Liver (tissue), 9 donors: ENCODE data around the gene AAK1. TPM values are rescaled to one million over a fixed set of nuclear protein-coding genes. Genes with fewer than 3 reads are reported as not detected.

ENCODE experiments used
- DNase-seq: peaks from one replicate; pipeline ENCODE4 v3.0.0-alpha.2; 2017; ENCODE audit warnings: low spot score
- H3K27ac ChIP-seq, 2 donors: one replicate each; pipeline ENCODE4 v1.7.0; 2013; ENCODE audit warnings: inconsistent platforms in 2 of 2, low read length in 2 of 2, control low read depth in 1 of 2, low read depth in 1 of 2, mild to moderate bottlenecking in 1 of 2
- H3K27me3 ChIP-seq, 4 donors: one replicate each; pipeline versions ENCODE4 v1.6.1 to v1.7.0; 2013; ENCODE audit warnings: low read length in 3 of 4, inconsistent platforms in 1 of 4, mild to moderate bottlenecking in 1 of 4, moderate library complexity in 1 of 4; ENCODE audit not compliant: control insufficient read depth in 4 of 4, insufficient read depth in 4 of 4
- H3K36me3 ChIP-seq, 4 donors: one replicate each; pipeline versions ENCODE4 v1.6.1 to v1.7.0; 2013; ENCODE audit warnings: low read length in 3 of 4, mild to moderate bottlenecking in 3 of 4, low read depth in 1 of 4, moderate library complexity in 1 of 4; ENCODE audit not compliant: control insufficient read depth in 4 of 4, insufficient read depth in 3 of 4
- H3K4me1 ChIP-seq, 4 donors: one replicate each; pipeline versions ENCODE4 v1.6.1 to v1.7.0; 2013; ENCODE audit warnings: low read length in 3 of 4, mild to moderate bottlenecking in 3 of 4, moderate library complexity in 1 of 4; ENCODE audit not compliant: control insufficient read depth in 4 of 4, insufficient read depth in 4 of 4
- H3K4me3 ChIP-seq, 3 donors: one replicate each; pipeline versions ENCODE4 v1.6.1 to v1.7.0; 2013; ENCODE audit warnings: low read length in 3 of 3, control low read depth in 1 of 3, low read depth in 1 of 3, mild to moderate bottlenecking in 1 of 3
- H3K9ac ChIP-seq, 2 donors: one replicate each; pipeline ENCODE4 v1.7.0; 2013; ENCODE audit warnings: low read length in 2 of 2, mild to moderate bottlenecking in 2 of 2, moderate library complexity in 2 of 2, control low read depth in 1 of 2, low read depth in 1 of 2
- H3K9me3 ChIP-seq, 4 donors: one replicate each; pipeline versions ENCODE4 v1.6.1 to v1.7.0; 2013; ENCODE audit warnings: low read length in 3 of 4; ENCODE audit not compliant: control insufficient read depth in 4 of 4
- ATF3 ChIP-seq: IDR thresholded peaks from 2 replicates; pipeline ENCODE4 v1.6.1; 2016; ENCODE audit warnings: antibody characterized with exemption
- CTCF ChIP-seq: fragments of 150-350 bp; IDR thresholded peaks from 2 replicates; pipeline ENCODE4 v1.5.1; 2017; ENCODE audit warnings: improper control_type of control experiment, low read depth, low read length; ENCODE audit not compliant: missing input control
- EGR1 ChIP-seq, 2 donors: IDR thresholded peaks; 2 replicates each; pipeline ENCODE4 v1.6.1; 2016 to 2018; ENCODE audit warnings: antibody characterized with exemption in 2 of 2, low read depth in 2 of 2
- FOXA1 ChIP-seq: IDR thresholded peaks from 2 replicates; pipeline ENCODE4 v1.6.1; 2016; ENCODE audit warnings: antibody characterized with exemption
- FOXA2 ChIP-seq: IDR thresholded peaks from 2 replicates; pipeline ENCODE4 v1.6.1; 2016; ENCODE audit warnings: antibody characterized with exemption
- GABPA ChIP-seq, 2 donors: IDR thresholded peaks in 1 of 2; conservative IDR thresholded peaks in 1 of 2; 2 replicates each; pipeline ENCODE4 v1.6.1; 2016; ENCODE audit warnings: antibody characterized with exemption in 2 of 2, mild to moderate bottlenecking in 1 of 2, moderate library complexity in 1 of 2
- HNF4A ChIP-seq, 2 donors: conservative IDR thresholded peaks; 2 replicates each; pipeline ENCODE4 v1.6.1; 2016; ENCODE audit warnings: antibody characterized with exemption in 2 of 2, mild to moderate bottlenecking in 2 of 2
- HNF4G ChIP-seq: IDR thresholded peaks from 2 replicates; pipeline ENCODE4 v1.6.1; 2016; ENCODE audit warnings: antibody characterized with exemption
- JUND ChIP-seq, 2 donors: IDR thresholded peaks; 2 replicates each; pipeline ENCODE4 v1.6.1; 2016; ENCODE audit warnings: antibody characterized with exemption in 2 of 2
- MAX ChIP-seq: IDR thresholded peaks from 2 replicates; pipeline ENCODE4 v1.6.1; 2016; ENCODE audit warnings: antibody characterized with exemption
- NR2F2 ChIP-seq: IDR thresholded peaks from 2 replicates; pipeline ENCODE4 v1.6.1; 2016; ENCODE audit warnings: antibody characterized with exemption
- RAD21 ChIP-seq, 2 donors: IDR thresholded peaks; 2 replicates each; pipeline ENCODE4 v1.6.1; 2016; ENCODE audit warnings: antibody characterized with exemption in 2 of 2, mild to moderate bottlenecking in 2 of 2
- REST ChIP-seq: IDR thresholded peaks from 2 replicates; pipeline ENCODE4 v1.6.1; 2016; ENCODE audit warnings: antibody characterized with exemption, mild to moderate bottlenecking
- RXRA ChIP-seq, 2 donors: IDR thresholded peaks; 2 replicates each; pipeline ENCODE4 v1.6.1; 2017 to 2018; ENCODE audit warnings: antibody characterized with exemption in 2 of 2, mild to moderate bottlenecking in 1 of 2
- SP1 ChIP-seq: IDR thresholded peaks from 2 replicates; pipeline ENCODE4 v1.6.1; 2018; ENCODE audit warnings: antibody characterized with exemption, mild to moderate bottlenecking
- TAF1 ChIP-seq: conservative IDR thresholded peaks from 2 replicates; pipeline ENCODE4 v1.6.1; 2016; ENCODE audit warnings: antibody characterized with exemption, mild to moderate bottlenecking
- YY1 ChIP-seq: IDR thresholded peaks from 2 replicates; pipeline ENCODE4 v1.6.1; 2016; ENCODE audit warnings: antibody characterized with exemption, mild to moderate bottlenecking
- WGBS: extraction: QIAGEN DNeasy Blood & Tissue Kit; methylation state at CpG from one replicate; pipeline ENCODE4 v1.1.7; 2013; 5-methylcytosine and 5-hydroxymethylcytosine counted together
- polyA plus RNA-seq, 2 donors: library from polyadenylated mRNA; stranded (reverse) in 1 of 2; unstranded in 1 of 2; fragments of 200-250 nt in 1 of 2; fragments of >200 nt in 1 of 2; fragmentation: Nextera tagmentation in 1 of 2; extraction: Ambion mirVana in 1 of 2; gene quantifications; one replicate each; pipeline versions ENCODE4 v1.2.1 to v1.2.3, GENCODE V29; 2013 to 2015
- total RNA-seq, 2 donors: library from RNA; depleted of rRNA; stranded (reverse); fragments of >200 nt; gene quantifications; one replicate each; pipeline ENCODE4 v1.2.3, GENCODE V29; 2014
- TF ChIP-seq, protein P1 (sequence below): IDR thresholded peaks from 2 replicates; pipeline ENCODE4 v1.6.1; 2016; ENCODE audit warnings: antibody characterized with exemption
- donor health status: healthy.
- donor health status: healthy.
- donor health status: healthy.
- donor health status: healthy.
- donor health status: healthy.

AAK1 gene
- total and polyA plus RNA-seq, 4 donors, result 3.9 to 14.3 (median 11.3) TPM

DNA sequence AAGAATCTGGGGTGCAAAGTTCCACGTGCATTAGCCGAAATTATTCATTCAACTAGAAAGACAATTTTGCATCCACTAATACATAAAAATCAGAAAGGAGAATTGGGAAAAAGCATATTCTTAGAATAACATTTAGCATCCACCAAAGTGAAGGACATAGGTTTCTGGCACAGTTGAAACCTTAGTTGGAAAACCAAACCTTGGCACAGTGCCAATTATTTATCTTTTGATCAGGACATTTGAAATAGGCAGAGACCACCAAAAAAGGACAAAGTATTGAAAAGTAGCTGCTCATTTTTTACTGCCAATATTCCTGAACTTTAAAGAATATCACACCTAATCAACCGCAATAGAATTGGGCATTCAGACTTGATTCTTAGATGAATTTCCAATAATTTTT, 180.8 kb downstream of the AAK1 start (continued):
- TF ChIP-seq CTCF, result no peak
- no peak for TF ChIP-seq GABPA (IDR thresholded peaks at IDR 0.05 in 1 of 2, conservative IDR thresholded peaks at IDR 0.05 in 1 of 2)
- TF ChIP-seq JUND (IDR thresholded peaks at IDR 0.05), result no peak
- TF ChIP-seq RXRA (IDR thresholded peaks at IDR 0.05), result no peak

DNA sequence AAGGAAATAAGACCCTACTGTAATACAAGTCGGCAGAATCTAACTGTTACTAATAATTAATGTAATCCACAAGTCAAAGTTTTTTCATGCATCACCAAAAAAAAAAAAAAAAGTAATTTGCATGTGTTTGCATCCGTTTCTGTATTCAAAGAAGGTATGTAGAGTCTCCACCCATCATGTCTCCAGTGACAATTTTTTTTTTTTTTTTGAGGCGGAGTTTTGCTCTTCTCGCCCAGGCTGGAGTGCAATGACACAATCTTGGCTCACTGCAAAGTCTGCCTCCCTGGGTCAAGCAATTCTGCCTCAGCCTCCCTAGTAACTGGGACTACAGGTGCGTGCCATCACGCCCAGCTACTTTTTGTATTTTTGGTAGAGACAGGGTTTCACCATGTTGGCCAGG, 182.1 kb downstream of the AAK1 start:
- H3K9ac ChIP-seq, result no peak overlapping the region
- 98% methylated on average over 6 of the region's 6 CpGs for WGBS

More for the DNA sequence above, 182.1 kb downstream of the AAK1 start:
- H3K27ac ChIP-seq, result no peak overlapping the region
- H3K36me3 ChIP-seq, result peaks cover 0 to 7% (median 5%) of the 10 kb centered on the region in 4 donors
- no peak overlapping the region for H3K4me3 ChIP-seq
- H3K27me3 ChIP-seq, result no peaks in the 10 kb centered on the region
- H3K4me1 ChIP-seq, result no peaks in the 10 kb centered on the region
- TF ChIP-seq FOXA1 (no peak), ATF3 (no peak), SP1 (no peak), EGR1 (IDR thresholded peaks at IDR 0.05; ENCODE audit: low read depth in 2 of 2) (no peak), MAX (no peak), HNF4A (conservative IDR thresholded peaks at IDR 0.05) (no peak), HNF4G (no peak), TAF1 (no peak), CTCF (no peak), REST (no peak), JUND (IDR thresholded peaks at IDR 0.05) (no peak), GABPA (IDR thresholded peaks at IDR 0.05 in 1 of 2, conservative IDR thresholded peaks at IDR 0.05 in 1 of 2) (no peak), FOXA2 (no peak), YY1 (no peak), RAD21 (IDR thresholded peaks at IDR 0.05) (no peak), NR2F2 (no peak), RXRA (IDR thresholded peaks at IDR 0.05) (no peak)
- TF ChIP-seq, protein P1, sequence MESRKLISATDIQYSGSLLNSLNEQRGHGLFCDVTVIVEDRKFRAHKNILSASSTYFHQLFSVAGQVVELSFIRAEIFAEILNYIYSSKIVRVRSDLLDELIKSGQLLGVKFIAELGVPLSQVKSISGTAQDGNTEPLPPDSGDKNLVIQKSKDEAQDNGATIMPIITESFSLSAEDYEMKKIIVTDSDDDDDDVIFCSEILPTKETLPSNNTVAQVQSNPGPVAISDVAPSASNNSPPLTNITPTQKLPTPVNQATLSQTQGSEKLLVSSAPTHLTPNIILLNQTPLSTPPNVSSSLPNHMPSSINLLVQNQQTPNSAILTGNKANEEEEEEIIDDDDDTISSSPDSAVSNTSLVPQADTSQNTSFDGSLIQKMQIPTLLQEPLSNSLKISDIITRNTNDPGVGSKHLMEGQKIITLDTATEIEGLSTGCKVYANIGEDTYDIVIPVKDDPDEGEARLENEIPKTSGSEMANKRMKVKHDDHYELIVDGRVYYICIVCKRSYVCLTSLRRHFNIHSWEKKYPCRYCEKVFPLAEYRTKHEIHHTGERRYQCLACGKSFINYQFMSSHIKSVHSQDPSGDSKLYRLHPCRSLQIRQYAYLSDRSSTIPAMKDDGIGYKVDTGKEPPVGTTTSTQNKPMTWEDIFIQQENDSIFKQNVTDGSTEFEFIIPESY, result no peak
- DNase-seq, result no peak
- no peaks in the 10 kb centered on the region for H3K9me3 ChIP-seq
